Panc1 (cell line): Measurements from ENCODE around the gene PIK3R5.
"Not testable (repeated sequence)": the region's sequence is repeated elsewhere in the genome, so short reads cannot be mapped to it uniquely, and the experiment has no call there.

ENCODE experiments used
- CTCF ChIP-seq: fragments of 450-650 bp; IDR thresholded peaks from 2 replicates; pipeline ENCODE4 v1.5.1; 2017; ENCODE audit warnings: mild to moderate bottlenecking
- SIN3A ChIP-seq: IDR thresholded peaks from 2 replicates; pipeline ENCODE4 v1.6.1; 2012; ENCODE audit warnings: low read depth, mild to moderate bottlenecking, low read length, moderate library complexity, borderline replicate concordance; ENCODE audit not compliant: insufficient read depth
- TCF7L2 ChIP-seq: IDR thresholded peaks from 2 replicates; pipeline ENCODE4 v1.6.1; 2011; ENCODE audit warnings: mild to moderate bottlenecking, low read depth, low read length, inconsistent platforms

GRCh38 chr17:8856205-8856603 is 109.3 kb downstream of the PIK3R5 start:
- TF ChIP-seq CTCF, SIN3A, TCF7L2: not testable (repeated sequence)
